Astrocyte of the spinal cord (primary cell): ENCODE measurements around the gene MEPCE.

Source experiments
- DNase-seq: peaks from one replicate; pipeline ENCODE4 v3.0.0; 2011; ENCODE audit warnings: low read depth, low spot score
- H3K4me3 ChIP-seq: 2 replicates; pipeline ENCODE4 v1.5.1; 2011; ENCODE audit warnings: low read depth, mild to moderate bottlenecking, low read length, moderate library complexity
- in situ Hi-C: cut with HindIII; loops from 2 replicates; pipeline ENCODE4 v1.10.0; 2017; ENCODE audit warnings: low sequenced_read_pairs
- TF ChIP-seq, protein P1 (sequence below): IDR thresholded peaks from 2 replicates; pipeline ENCODE4 v1.5.1; 2012; ENCODE audit warnings: low read depth, mild to moderate bottlenecking, low read length, inconsistent platforms

Gene MEPCE

DNA sequence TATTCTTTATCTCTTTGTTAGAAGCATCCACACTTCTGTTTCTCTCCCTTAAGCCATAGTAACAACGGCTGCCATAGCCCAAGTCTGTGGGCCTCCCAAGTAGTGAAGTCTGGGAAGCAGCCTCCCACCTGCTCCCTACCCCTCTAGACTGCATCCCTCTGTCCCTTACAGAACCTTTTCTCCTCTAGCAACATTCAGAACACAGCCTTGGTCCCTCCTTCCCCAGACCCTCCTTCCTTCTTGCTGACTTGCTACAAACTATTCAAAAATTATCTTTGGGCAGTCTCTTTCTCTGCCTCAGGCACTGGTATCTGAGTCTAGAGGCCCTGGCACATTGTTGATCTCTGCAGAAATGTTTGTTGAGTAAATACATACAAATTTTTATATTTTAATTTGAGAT, 51.8 kb downstream of the MEPCE start:
- in situ Hi-C loops: no loop called here
- TF ChIP-seq, protein P1, sequence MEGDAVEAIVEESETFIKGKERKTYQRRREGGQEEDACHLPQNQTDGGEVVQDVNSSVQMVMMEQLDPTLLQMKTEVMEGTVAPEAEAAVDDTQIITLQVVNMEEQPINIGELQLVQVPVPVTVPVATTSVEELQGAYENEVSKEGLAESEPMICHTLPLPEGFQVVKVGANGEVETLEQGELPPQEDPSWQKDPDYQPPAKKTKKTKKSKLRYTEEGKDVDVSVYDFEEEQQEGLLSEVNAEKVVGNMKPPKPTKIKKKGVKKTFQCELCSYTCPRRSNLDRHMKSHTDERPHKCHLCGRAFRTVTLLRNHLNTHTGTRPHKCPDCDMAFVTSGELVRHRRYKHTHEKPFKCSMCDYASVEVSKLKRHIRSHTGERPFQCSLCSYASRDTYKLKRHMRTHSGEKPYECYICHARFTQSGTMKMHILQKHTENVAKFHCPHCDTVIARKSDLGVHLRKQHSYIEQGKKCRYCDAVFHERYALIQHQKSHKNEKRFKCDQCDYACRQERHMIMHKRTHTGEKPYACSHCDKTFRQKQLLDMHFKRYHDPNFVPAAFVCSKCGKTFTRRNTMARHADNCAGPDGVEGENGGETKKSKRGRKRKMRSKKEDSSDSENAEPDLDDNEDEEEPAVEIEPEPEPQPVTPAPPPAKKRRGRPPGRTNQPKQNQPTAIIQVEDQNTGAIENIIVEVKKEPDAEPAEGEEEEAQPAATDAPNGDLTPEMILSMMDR: no peak
- H3K4me3 ChIP-seq: no peak overlapping the region
- DNase-seq: no peak

DNA sequence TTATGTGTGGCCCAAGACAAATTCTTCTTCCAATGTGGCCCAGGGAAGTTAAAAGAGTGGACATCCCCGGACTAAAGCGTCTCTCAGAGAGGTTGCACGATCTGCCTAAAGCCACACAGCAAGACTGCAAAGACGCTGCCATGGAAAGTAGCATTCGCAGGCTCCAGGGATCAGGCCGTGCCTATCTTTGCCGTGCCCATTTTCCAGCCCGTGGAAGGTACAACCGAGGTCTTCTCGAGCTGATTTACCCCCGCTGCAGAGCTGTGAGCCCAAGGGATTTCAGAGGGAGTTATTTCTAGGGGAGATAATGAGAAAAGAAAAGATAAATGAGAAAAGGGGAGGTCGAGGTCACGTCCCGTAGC, 53.1 kb downstream of the MEPCE start:
- peak overlapping the region; percentile 47 for H3K4me3 ChIP-seq
- in situ Hi-C loops: no loop called here
- DNase-seq: no peak
- TF ChIP-seq, protein P1: no peak

DNA sequence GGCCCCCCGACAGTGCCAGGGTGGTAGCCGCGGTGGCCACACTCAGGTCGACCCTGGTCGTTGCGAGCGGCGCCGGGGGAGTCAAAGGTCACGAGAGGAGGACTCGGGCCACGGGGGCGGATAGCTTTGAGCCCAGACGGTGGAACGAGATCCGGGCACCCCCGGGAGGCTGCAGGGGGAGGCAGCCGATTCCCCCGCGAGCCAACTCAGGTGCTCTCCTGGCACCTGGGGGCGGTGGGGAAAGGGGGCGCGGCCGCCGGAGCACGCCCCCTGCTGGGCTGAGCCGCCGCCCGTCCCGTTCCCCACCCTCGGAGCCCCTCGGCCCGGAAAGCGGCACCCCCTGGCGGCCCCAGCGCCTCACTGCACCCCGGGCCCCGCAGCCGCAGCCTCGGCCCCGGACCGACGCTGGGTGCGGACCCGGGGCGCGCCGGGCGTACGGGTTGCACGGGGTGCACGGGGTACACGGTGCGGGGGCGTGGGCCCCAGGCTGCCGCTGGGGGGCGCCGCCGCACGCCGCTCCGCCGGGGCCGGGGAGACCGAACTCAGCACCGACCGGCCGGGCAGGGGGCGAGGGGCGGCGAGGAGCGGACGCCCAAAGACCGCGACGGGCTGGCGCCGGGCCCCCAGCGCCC, 53.6 kb downstream of the MEPCE start:
- in situ Hi-C loops: no loop called here
- TF ChIP-seq, protein P1: peak; percentile 73
- peak overlapping the region; percentile 47 for H3K4me3 ChIP-seq
- peak; percentile 20 for DNase-seq
